H1 (cell line): Measurements from ENCODE around the gene PLCH2. TPM values are rescaled to one million over a fixed set of nuclear protein-coding genes. Genes with fewer than 3 reads are reported as not detected.

ENCODE experiments used
- CTCF ChIA-PET: fragments of 300-600 bp; sonication (Branson Sonifier 250); formaldehyde crosslinking; loops from one replicate; lab custom pipeline; 2021; ENCODE audit not compliant: partially characterized antibody; lab: Charles Lee
- POLR2A ChIA-PET: fragments of 300-600 bp; sonication (Branson Sonifier 250); formaldehyde crosslinking; loops from one replicate; lab custom pipeline; 2021; ENCODE audit warnings: inconsistent platforms; ENCODE audit not compliant: partially characterized antibody; lab: Charles Lee
- DNase-seq, 2 experiments: peaks; one replicate each; pipeline versions ENCODE4 v3.0.0 to v3.0.0-alpha.2; 2010 to 2022; ENCODE audit warnings: low spot score in 2 of 2, low read depth in 1 of 2, mixed read lengths in 1 of 2
- FAIRE-seq: peaks from 2 replicates; lab custom pipeline; 2011; peaks lifted over from hg19 to GRCh38; lab: Jason Lieb, UNC
- H2AFZ ChIP-seq: 2 replicates; pipeline ENCODE4 v1.8.1; 2012; ENCODE audit warnings: low read length, inconsistent platforms
- H2AK5ac ChIP-seq: 2 replicates; pipeline ENCODE4 v1.6.1; 2013; ENCODE audit warnings: low read depth, low read length
- H2BK120ac ChIP-seq: replicated peaks from 2 replicates; pipeline ENCODE3; 2013; ENCODE audit warnings: low read depth, low read length, inconsistent platforms
- H2BK12ac ChIP-seq: 2 replicates; pipeline ENCODE4 v1.6.1; 2013; ENCODE audit warnings: low read depth, low read length
- H2BK15ac ChIP-seq: 2 replicates; pipeline ENCODE4 v1.6.1; 2013; ENCODE audit warnings: low read length
- H2BK20ac ChIP-seq: 2 replicates; pipeline ENCODE4 v1.6.1; 2013; ENCODE audit warnings: low read length
- H2BK5ac ChIP-seq: 2 replicates; pipeline ENCODE4 v1.6.1; 2013; ENCODE audit warnings: low read depth, low read length
- H3K14ac ChIP-seq: 2 replicates; pipeline ENCODE4 v1.6.1; 2013; ENCODE audit warnings: inconsistent platforms; ENCODE audit not compliant: insufficient read length
- H3K18ac ChIP-seq: 2 replicates; pipeline ENCODE4 v1.6.1; 2013; ENCODE audit warnings: low read length; ENCODE audit errors: extremely low read depth
- H3K23ac ChIP-seq: 2 replicates; pipeline ENCODE4 v1.6.1; 2013; ENCODE audit warnings: inconsistent platforms; ENCODE audit not compliant: insufficient read length
- H3K23me2 ChIP-seq: 2 replicates; pipeline ENCODE4 v1.6.1; 2013; ENCODE audit warnings: low read depth, low read length
- H3K27ac ChIP-seq: 2 replicates; pipeline ENCODE4 v1.6.1; 2011; ENCODE audit warnings: low read depth, low read length, inconsistent platforms
- H3K27me3 ChIP-seq, 4 experiments: replicated peaks in 1 of 4; 1 replicate in 1 of 4; 2 replicates in 3 of 4; pipeline versions ENCODE4 v1.6.1 to v1.8.1; 2011 to 2013; ENCODE audit warnings: low read length in 3 of 4, mild to moderate bottlenecking in 3 of 4, inconsistent platforms in 2 of 4, mixed read lengths in 2 of 4, moderate library complexity in 1 of 4; ENCODE audit not compliant: control insufficient read depth in 3 of 4, insufficient read depth in 3 of 4; ENCODE audit errors: extremely low read depth in 1 of 4
- H3K36me3 ChIP-seq, 4 experiments: 2 replicates each; pipeline versions ENCODE4 v1.6.1 to v1.8.1; 2011 to 2013; ENCODE audit warnings: mild to moderate bottlenecking in 4 of 4, low read length in 3 of 4, moderate library complexity in 2 of 4, control low read depth in 1 of 4, inconsistent platforms in 1 of 4; ENCODE audit not compliant: insufficient read depth in 4 of 4, control insufficient read depth in 2 of 4
- H3K4ac ChIP-seq: replicated peaks from 2 replicates; pipeline ENCODE3; 2013; ENCODE audit warnings: low read length, low read depth, mixed read lengths, inconsistent platforms; ENCODE audit not compliant: insufficient read length
- H3K4me1 ChIP-seq, 4 experiments: replicated peaks in 1 of 4; 1 replicate in 1 of 4; 2 replicates in 3 of 4; pipeline versions ENCODE4 v1.6.1 to v1.8.1; 2011 to 2013; ENCODE audit warnings: low read length in 3 of 4, inconsistent platforms in 2 of 4, mixed read lengths in 1 of 4; ENCODE audit not compliant: insufficient read depth in 4 of 4, control insufficient read depth in 3 of 4
- H3K4me2 ChIP-seq, 2 experiments: 2 replicates each; pipeline versions ENCODE4 v1.6.1 to v1.8.1; 2011 to 2013; ENCODE audit warnings: low read depth in 2 of 2, low read length in 2 of 2, control low read depth in 1 of 2, inconsistent platforms in 1 of 2, mild to moderate bottlenecking in 1 of 2; ENCODE audit not compliant: insufficient read depth in 1 of 2
- H3K4me3 ChIP-seq, 4 experiments: fragments of 200-600, 300-600 bp in 1 of 4; sonication (generic), shearing (Covaris generic), sonication (Bioruptor Twin) in 1 of 4; 2 replicates each; pipeline versions ENCODE4 v1.5.1 to v1.8.1; 2011 to 2016; ENCODE audit warnings: low read length in 4 of 4, low read depth in 3 of 4, control low read depth in 2 of 4, inconsistent platforms in 2 of 4, mild to moderate bottlenecking in 2 of 4, mixed read lengths in 1 of 4, moderate library complexity in 1 of 4; ENCODE audit not compliant: insufficient read depth in 2 of 4; ENCODE audit errors: extremely low read depth in 1 of 4
- H3K56ac ChIP-seq: replicated peaks from 2 replicates; pipeline ENCODE3; 2013; ENCODE audit warnings: low read depth, mild to moderate bottlenecking, mixed read lengths, low read length, inconsistent platforms; ENCODE audit not compliant: insufficient read length
- H3K79me1 ChIP-seq: 2 replicates; pipeline ENCODE4 v1.6.1; 2013; ENCODE audit warnings: low read depth, low read length, control low read depth
- H3K79me2 ChIP-seq, 2 experiments: 2 replicates each; pipeline versions ENCODE4 v1.6.1 to v1.8.1; 2012 to 2013; ENCODE audit warnings: low read length in 2 of 2, mild to moderate bottlenecking in 2 of 2, inconsistent platforms in 1 of 2; ENCODE audit not compliant: insufficient read depth in 2 of 2, control insufficient read depth in 1 of 2
- H3K9ac ChIP-seq, 4 experiments: replicated peaks in 1 of 4; 1 replicate in 1 of 4; 2 replicates in 3 of 4; pipeline versions ENCODE4 v1.6.1 to v1.8.1; 2011 to 2013; ENCODE audit warnings: low read depth in 3 of 4, low read length in 3 of 4, control low read depth in 2 of 4, mild to moderate bottlenecking in 2 of 4, moderate library complexity in 2 of 4, inconsistent platforms in 1 of 4; ENCODE audit errors: extremely low read depth in 1 of 4
- H3K9me3 ChIP-seq, 2 experiments: 2 replicates each; pipeline versions ENCODE4 v1.6.1 to v1.8.1; 2012 to 2013; ENCODE audit warnings: mild to moderate bottlenecking in 2 of 2, moderate library complexity in 2 of 2, control low read depth in 1 of 2, inconsistent platforms in 1 of 2, low read depth in 1 of 2, low read length in 1 of 2, mixed read lengths in 1 of 2; ENCODE audit not compliant: insufficient read depth in 2 of 2
- H4K20me1 ChIP-seq, 2 experiments: replicated peaks in 1 of 2; 2 replicates each; pipeline versions ENCODE3 to v1.8.1; 2011 to 2013; ENCODE audit warnings: inconsistent platforms in 2 of 2, low read length in 2 of 2, mild to moderate bottlenecking in 1 of 2; ENCODE audit not compliant: insufficient read depth in 2 of 2, control insufficient read depth in 1 of 2
- H4K5ac ChIP-seq: 2 replicates; pipeline ENCODE4 v1.6.1; 2013; ENCODE audit warnings: low read length, low read depth, mixed read lengths, inconsistent platforms; ENCODE audit not compliant: insufficient read length
- H4K8ac ChIP-seq: 2 replicates; pipeline ENCODE4 v1.8.0; 2013; ENCODE audit warnings: mild to moderate bottlenecking, moderate library complexity, low read length, inconsistent platforms; ENCODE audit not compliant: insufficient read depth; ENCODE audit errors: extremely low read depth
- H4K91ac ChIP-seq: replicated peaks from 2 replicates; pipeline ENCODE3; 2013; ENCODE audit warnings: low read length, mixed read lengths, inconsistent platforms; ENCODE audit not compliant: insufficient read length
- CBX5 ChIP-seq: fragments of 300-800, 300-1000 bp; sonication (generic); IDR thresholded peaks from 2 replicates; pipeline ENCODE4 v1.7.1; 2016; ENCODE audit warnings: antibody characterized with exemption, low read length, low read depth
- CEBPB ChIP-seq: IDR thresholded peaks from 2 replicates; pipeline ENCODE4 v1.6.1; 2012; ENCODE audit warnings: low read depth, low read length
- EGR1 ChIP-seq: IDR thresholded peaks from 2 replicates; pipeline ENCODE4 v1.6.1; 2011; ENCODE audit warnings: low read depth, low read length, borderline replicate concordance
- RAD21 ChIP-seq, 2 experiments: IDR thresholded peaks in 1 of 2; conservative IDR thresholded peaks in 1 of 2; 2 replicates each; pipeline ENCODE4 v1.6.1; 2011; ENCODE audit warnings: low read depth in 2 of 2, low read length in 2 of 2, improper control_type of control experiment in 1 of 2, inconsistent platforms in 1 of 2, mild to moderate bottlenecking in 1 of 2, moderate library complexity in 1 of 2
- SIN3A ChIP-seq, 2 experiments: IDR thresholded peaks in 1 of 2; conservative IDR thresholded peaks in 1 of 2; 2 replicates each; pipeline ENCODE4 v1.6.1; 2011 to 2012; ENCODE audit warnings: low read length in 2 of 2, improper control_type of control experiment in 1 of 2, low read depth in 1 of 2, mild to moderate bottlenecking in 1 of 2
- SIX5 ChIP-seq: IDR thresholded peaks from 2 replicates; pipeline ENCODE4 v1.6.1; 2011; ENCODE audit warnings: mild to moderate bottlenecking, low read depth, low read length
- SP4 ChIP-seq: IDR thresholded peaks from 2 replicates; pipeline ENCODE4 v1.6.1; 2012; ENCODE audit warnings: low read length, inconsistent platforms
- SRF ChIP-seq: IDR thresholded peaks from 2 replicates; pipeline ENCODE4 v1.6.1; 2011; ENCODE audit warnings: mild to moderate bottlenecking, low read depth, low read length, moderate library complexity
- TAF7 ChIP-seq: optimal IDR thresholded peaks from 2 replicates; pipeline ENCODE3; 2011; ENCODE audit warnings: low read depth, mild to moderate bottlenecking, inconsistent platforms, low read length, moderate library complexity, borderline replicate concordance
- WGBS, 2 experiments: shearing (Covaris generic) in 1 of 2; methylation state at CpG; one replicate each; pipeline versions ENCODE4 v1.1.6 to v1.1.7; 2013 to 2015; ENCODE audit warnings: low lambda C conversion rate in 2 of 2, mixed read lengths in 2 of 2, inconsistent platforms in 1 of 2, low coverage in 1 of 2, missing lambda C conversion rate in 1 of 2; ENCODE audit not compliant: insufficient replicate concordance in 2 of 2, insufficient coverage in 1 of 2, insufficient read length in 1 of 2; ENCODE audit errors: extremely low coverage in 1 of 2, missing lambda C conversion rate in 1 of 2; 5-methylcytosine and 5-hydroxymethylcytosine counted together
- polyA plus RNA-seq, 7 experiments: library from polyadenylated mRNA; depleted of rRNA in 3 of 7; stranded (reverse) in 5 of 7; unstranded in 2 of 7; fragments of >200 nt in 5 of 7; fragments of 200-250 nt in 2 of 7; gene quantifications; 1 replicate in 5 of 7; 2 replicates in 1 of 7; 4 replicates in 1 of 7; pipeline versions ENCODE4 v1.2.1 to v1.2.3, GENCODE V29; 2011 to 2013; ENCODE audit warnings: missing spikeins in 2 of 7, mixed read lengths in 2 of 7
- total RNA-seq: library from RNA; stranded (reverse); fragmentation: NEBNext Ultra II Directional; extraction: Animal tissue kit (Norgen Biotek cat#: 25700); gene quantifications from 2 replicates; pipeline ENCODE4 v1.2.1, GENCODE V29; 2021

PLCH2 gene
- total and polyA plus RNA-seq, 2 of the 8 experiments (the other 6 are each of a cell fraction or from before 2014, with no cell fraction given) = 0.14 to 0.19 TPM

DNA sequence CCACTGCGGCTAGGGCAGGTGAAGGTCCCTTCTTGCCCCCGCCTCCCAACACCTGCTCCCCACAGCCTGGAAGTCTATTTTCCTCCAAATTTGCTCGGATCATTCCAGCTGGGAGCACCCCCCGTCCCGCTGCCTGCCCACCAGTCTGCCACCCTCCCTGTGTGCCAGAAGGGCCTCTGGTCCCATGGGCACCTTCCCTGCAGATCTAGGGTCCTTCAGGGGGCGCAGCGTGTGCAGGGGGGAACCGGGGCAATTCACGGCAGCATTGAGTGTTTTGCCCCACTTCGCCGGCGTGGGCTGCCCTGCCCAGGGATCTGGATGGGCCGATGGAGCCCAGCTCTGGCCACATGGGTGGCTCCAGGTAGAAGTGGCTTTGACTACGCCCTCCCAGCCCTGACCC is 37.4 kb upstream of the PLCH2 start:
- no peak overlapping the region for H3K56ac ChIP-seq
- H3K27me3 ChIP-seq = peaks cover 8 to 19% (median 15%) of the 10 kb centered on the region in 4 experiments
- ChIA-PET CTCF (interaction anchor here (0.6 kb wide), 1 partner anchor 877 kb away, joined by 3 read pairs; no protein-coding TSS in a partner anchor), POLR2A (no interaction called here)
- no peak overlapping the region for H4K8ac ChIP-seq
- H3K4me2 ChIP-seq = no peak overlapping the region
- no peaks in the 10 kb centered on the region for H3K9me3 ChIP-seq
- FAIRE-seq = no peak
- H3K27ac ChIP-seq = no peak overlapping the region
- 92% methylated on average over 13 of the region's 14 CpGs; no CpG with 5 or more reads in 1 of the 2 experiments for WGBS, 2 experiments
- no peak overlapping the region for H2BK12ac ChIP-seq
- no peak overlapping the region for H2AFZ ChIP-seq
- no peaks in the 10 kb centered on the region for H4K20me1 ChIP-seq
- H3K23ac ChIP-seq = no peak overlapping the region
- no peaks in the 10 kb centered on the region for H3K79me1 ChIP-seq
- no peak overlapping the region for H2BK5ac ChIP-seq
- H2BK20ac ChIP-seq = no peak overlapping the region
- H2AK5ac ChIP-seq = no peak overlapping the region
- no peak for DNase-seq
- H3K79me2 ChIP-seq = no peaks in the 10 kb centered on the region
- no peak overlapping the region for H3K18ac ChIP-seq
- H4K91ac ChIP-seq = no peak overlapping the region
- H2BK120ac ChIP-seq = no peak overlapping the region
- H3K4ac ChIP-seq = no peak overlapping the region
- no peak overlapping the region for H3K14ac ChIP-seq
- H4K5ac ChIP-seq = no peak overlapping the region
- H3K23me2 ChIP-seq = no peaks in the 10 kb centered on the region; the same call in 1 of the 2 replicates
- no peak overlapping the region for H3K9ac ChIP-seq
- H3K36me3 ChIP-seq = no peaks in the 10 kb centered on the region
- TF ChIP-seq SRF (no peak), CEBPB (no peak), SIN3A (conservative IDR thresholded peaks at IDR 0.05 in 1 of 2, IDR thresholded peaks at IDR 0.05 in 1 of 2; ENCODE audit: low read depth in 1 of 2, low read length in 2 of 2) (no peak), SP4 (no peak), EGR1 (no peak), TAF7 (no peak), CBX5 (no peak), SIX5 (no peak), RAD21 (IDR thresholded peaks at IDR 0.05 in 1 of 2, conservative IDR thresholded peaks at IDR 0.05 in 1 of 2; ENCODE audit: low read depth in 2 of 2, low read length in 2 of 2) (no peak)
- H2BK15ac ChIP-seq = no peak overlapping the region
- H3K4me1 ChIP-seq = no peaks in the 10 kb centered on the region; a peak in 2 of 7 replicates
- no peak overlapping the region for H3K4me3 ChIP-seq
